ENCODE results near the gene NDRG4. TPM values are rescaled to one million over a fixed set of nuclear protein-coding genes. Genes with fewer than 3 reads are reported as not detected.
"Not testable (repeated sequence)": the region's sequence is repeated elsewhere in the genome, so short reads cannot be mapped to it uniquely, and the experiment has no call there.

NDRG4 gene
- total RNA-seq, 1 experiment from 2014 or later, result 10.7 TPM

DNA sequence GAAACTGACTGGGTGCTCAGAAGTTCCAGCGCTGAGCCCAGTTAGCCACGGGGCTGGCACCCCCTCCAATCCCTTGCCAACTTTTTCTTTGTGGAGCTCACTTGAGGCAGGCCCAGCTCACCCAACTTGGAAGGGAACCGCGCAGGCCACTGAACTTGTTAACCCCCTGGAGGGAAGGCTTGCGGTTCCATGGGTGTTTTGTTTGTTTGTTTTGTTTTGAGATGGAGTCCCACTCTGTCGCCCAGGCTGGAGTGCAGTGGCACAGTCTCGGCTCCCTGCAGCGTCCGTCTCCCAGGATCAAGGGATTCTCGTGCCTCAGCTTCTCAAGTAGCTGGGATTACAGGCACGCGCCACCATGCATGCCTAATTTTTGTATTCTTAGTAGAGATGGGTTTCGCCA is 34.1 kb upstream of the NDRG4 start:
- DNase-seq (ENCODE audit: low read depth), result no peak

DNA sequence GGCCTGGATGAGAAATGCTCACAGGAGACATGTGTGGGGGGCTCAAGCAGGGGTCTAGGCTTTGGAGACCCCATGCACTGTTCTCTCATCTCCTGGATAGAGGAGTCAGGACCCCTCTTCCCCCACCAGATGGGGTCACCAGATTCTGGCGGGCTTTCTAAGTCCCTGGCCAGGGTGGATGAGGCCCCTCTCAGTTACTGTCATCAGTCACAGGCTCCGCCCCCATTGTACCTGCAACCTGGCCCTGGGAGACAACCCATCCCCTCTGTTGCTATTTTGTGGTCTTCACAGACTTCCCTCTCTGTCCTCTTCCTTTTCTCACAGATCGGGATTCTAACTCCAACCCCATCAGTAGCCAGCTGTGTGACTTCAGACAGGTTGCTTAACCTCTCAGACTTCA is 33.5 kb upstream of the NDRG4 start:
- DNase-seq (ENCODE audit: low read depth), result no peak

DNA sequence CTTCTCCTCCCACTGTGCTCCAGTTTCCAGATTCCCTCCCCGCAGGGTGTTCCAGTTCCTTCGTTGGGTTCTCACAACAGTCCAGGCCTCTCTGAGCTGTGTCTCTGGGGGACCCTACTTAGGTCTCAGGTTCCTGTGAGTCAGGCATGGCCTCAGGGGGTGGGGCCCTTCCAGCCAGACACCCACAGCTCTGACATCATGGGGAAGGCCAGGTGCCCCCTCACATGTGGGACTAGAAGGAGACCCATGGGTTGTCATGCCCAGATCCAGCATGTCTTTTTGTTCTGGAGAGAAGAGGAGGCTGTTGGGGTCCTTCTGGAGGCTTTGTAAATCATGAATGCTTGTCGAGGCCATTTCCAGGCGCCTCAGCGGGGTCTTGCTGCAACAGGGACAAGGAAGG is 32.0 kb upstream of the NDRG4 start:
- no peak for DNase-seq (ENCODE audit: low read depth)

DNA sequence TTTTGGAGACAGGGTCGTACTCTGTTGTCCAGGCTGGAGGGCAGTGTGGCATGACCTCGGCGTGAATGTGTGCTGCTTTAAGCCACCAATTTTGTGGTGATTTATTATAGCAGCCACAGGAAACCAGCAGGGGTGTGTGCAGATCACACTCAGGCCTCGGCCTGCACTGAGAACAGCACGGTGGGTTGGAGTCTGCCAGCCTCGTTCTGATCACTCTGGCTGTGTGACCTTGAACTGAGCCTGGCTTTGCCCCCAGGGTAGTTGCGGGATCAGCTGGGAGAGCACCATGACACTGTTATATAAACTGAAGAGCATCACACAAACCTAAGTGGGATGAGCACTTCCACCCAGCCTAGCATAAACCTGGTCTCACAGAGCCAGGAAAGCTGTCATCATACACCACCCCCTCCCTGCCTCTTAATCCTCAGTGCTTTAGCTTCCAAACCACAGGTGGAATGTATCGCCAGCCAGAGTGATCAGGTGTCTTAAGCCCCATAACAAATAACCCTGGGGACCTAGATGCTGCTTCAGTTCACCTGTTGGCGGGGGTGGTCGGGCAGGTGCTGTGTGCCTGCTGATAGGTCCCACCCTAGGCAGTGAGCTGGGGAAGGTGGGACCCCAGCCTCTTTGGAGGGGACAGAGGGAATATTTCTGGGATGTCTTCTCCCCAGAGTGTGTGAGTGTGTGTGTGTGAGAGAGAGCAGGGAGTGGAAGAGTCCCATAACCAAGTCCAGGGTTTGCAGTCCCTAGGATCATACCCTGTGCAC is 28.6 kb upstream of the NDRG4 start:
- no peak for DNase-seq (ENCODE audit: low read depth)

DNA sequence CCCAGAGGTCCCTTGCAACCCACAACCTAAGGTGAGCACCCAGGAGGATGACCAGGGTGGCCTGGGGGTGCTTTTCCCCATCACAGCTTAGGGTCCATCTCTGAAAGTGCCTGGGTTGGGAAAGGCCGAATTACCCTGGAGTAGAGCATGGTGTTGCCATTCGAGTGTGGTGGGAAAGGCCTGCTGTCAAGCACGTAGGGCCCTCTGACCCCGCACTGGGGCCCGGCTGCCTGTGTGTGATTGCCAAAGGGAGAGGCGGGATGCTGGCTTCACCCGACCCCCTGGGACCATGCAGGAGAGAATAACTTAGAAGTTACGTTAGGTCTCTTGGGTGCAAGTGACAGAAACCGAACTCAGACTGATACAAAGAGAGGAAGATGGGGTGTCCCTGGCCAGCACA is 27.7 kb upstream of the NDRG4 start:
- DNase-seq (ENCODE audit: low read depth), result no peak

DNA sequence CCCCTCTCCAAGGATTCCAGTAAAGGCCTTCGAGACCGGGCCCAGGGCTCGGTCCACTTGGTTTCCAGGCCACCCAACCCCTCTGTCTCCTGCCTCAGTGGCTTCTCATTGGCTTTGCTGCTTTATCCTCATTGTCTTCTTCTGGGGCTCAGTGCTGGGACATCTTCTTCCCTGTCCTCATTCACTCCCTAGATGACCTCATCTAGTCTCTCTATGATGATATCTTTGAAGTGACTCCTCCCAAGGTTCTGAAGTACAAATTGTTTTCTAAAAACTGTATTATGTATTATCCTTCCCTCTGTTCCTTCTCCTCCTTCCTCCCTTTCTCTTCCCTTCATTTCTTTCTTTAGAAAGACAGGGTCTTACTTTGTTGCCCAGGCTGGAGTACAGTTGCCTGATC is 27.1 kb upstream of the NDRG4 start:
- DNase-seq (ENCODE audit: low read depth), result no peak

DNA sequence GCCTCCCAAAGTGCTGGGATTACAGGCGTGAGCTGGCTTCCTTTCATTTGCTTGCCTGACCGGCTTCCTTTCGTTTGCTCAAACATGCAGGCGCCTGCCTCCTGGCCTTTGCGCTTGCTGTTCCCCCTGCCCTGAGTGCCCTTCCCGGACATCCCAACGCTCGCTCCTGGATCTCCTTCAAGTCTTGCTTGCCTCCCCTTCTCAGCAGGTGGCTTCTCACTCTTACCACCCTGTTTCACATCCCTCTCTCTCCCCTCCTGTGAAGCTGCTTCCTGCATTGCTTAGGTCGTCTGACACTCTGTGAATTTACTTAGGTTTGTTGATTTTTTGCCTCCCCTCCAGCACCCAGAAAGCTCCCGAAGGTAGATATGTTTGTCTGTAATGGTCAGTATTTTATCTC is 25.6 kb upstream of the NDRG4 start:
- no peak for DNase-seq (ENCODE audit: low read depth)

DNA sequence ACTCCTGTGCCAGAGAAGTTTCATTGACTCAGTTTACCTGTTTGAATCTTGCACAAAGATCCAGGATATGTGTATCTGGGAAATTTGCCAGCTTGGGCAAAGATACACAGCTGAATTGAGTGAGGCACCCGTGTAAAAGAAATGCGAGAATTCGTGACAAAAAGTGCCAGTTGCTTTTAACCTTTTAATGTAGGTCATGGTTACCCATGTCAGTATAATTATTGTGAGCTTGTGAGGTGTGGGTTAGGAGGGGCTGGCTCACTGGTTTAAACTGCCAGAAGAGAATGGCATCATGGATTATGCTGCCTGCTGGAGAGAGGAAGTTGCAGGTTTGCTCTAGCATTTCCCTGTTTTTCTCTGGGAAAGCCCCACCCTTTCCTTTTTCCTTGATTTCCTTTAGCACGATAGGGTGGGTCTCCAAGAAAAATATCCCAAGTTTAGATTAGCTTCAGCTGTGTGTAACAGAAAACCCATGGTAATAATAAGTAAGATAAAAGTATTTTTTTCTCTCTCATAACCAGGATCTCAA is 24.8 kb upstream of the NDRG4 start:
- DNase-seq (ENCODE audit: low read depth), result no peak

DNA sequence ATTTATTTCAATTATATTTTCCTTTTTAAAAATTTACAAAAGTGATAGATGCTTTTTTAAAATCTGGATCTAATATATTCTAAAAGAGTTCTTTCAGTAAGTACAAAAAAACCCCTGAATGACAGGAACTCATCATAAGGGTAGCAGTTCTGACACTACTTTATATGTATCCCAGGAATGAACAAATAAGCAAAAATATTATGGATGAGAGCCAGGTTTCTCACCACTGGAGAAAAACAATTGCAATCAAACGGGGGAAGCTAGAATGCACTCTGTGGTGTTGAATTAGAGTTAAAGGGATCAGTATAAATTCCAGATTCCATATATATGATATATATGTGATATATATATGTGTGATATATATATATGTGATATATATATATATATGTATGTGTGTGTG is 23.2 kb upstream of the NDRG4 start:
- DNase-seq (ENCODE audit: low read depth), result no peak

DNA sequence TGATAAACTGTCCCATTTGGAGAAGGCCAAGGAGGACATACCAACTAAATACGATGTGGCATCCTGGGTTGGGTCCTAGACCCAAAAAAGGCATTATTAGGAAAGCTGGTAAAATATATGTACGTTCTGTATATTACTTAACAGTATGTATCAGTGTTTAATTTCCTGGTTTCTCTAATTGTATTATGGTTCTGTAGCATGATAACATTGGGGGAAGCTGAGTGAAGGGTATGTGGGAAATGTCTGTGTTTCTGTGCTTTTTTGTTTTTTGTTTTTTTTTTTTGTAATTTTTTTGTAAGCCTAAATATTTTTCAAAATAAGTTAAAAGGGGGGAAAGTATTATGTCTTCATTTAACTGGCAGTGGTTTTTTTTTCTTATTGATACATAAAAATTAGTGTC is 21.5 kb upstream of the NDRG4 start:
- DNase-seq (ENCODE audit: low read depth), result no peak

DNA sequence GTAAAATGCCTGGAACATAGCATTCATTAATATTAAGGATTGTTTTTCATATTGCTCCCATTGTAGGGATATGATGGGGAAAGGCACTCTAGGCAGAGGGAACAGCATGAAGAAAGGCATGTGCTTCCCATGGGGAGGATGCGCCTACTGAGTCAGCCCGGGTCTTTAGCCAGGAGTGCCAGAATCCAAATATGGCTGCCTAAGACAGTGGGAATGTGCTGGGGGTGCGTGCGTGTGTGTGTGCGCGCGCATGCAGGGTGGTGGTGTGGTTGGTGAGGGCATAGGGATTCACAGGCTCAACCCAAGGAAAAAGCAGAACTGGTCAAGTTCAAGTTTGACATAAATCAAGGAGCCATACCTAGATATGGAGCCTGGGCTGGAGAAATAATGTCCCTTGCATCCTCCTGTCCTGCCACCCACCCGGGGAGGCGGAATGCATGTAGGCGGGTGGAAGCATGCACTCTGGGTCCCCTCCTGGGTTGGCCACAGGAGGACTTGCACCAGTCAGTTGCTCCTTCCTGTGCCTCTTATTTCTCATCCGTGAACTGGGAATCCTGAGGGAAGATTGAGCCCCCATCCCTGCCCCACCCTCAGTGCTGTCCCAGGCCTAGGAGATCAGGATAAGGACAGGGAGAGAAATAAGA is 18.6 kb upstream of the NDRG4 start:
- DNase-seq (ENCODE audit: low read depth), result no peak

DNA sequence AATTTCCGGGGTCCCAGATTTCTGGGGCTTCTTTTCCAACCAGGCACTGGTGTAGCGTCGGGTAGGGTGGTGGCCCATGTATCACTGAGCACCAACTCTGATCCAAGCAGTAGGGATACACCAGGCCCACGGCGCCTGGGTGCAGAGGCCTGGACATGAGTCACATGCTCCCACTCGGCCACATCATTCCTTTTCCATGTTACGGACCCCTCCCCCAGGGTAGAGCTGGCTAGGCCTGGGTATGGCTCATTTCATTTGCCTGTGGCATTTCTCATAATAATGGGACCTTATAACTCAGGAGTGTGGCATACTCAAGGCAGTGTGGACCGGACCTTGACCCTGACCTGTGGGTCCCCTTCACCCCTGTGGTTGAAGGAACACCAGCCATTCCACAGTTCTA is 18.0 kb upstream of the NDRG4 start:
- no peak for DNase-seq (ENCODE audit: low read depth)

DNA sequence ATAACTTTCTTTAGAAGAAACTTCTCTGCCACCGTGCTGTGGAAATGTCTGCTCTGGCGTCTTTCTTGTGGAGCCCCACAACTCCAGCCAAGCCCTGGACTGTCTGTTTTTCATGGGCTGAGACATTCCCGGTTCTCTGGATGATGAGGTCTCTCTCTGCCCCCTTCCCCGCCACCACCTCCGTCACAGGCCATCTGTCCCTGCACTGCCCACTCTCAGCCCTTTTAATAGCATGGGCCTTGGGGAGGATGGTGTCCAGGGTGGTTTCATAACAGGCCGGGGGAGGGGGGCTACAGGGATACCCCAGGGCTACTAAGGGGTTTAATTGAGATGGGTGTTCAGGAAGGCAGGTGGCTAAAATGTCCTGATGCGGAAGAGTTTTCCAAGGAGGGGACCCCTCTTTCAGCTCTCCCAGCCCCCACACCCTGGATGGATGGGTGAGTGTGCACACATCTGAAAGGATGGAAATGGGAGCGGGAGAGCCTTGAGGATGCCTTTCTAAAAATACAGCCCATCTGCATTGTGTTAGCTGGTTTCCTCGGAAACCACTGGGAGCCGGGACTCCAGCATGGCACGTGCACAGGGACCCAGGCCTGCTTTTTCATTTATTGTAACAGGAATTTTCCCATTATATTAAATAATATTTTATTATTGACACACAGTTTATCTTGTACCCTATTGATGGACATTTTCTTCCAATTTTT is 14.6 kb upstream of the NDRG4 start:
- DNase-seq (ENCODE audit: low read depth), result no peak

DNA sequence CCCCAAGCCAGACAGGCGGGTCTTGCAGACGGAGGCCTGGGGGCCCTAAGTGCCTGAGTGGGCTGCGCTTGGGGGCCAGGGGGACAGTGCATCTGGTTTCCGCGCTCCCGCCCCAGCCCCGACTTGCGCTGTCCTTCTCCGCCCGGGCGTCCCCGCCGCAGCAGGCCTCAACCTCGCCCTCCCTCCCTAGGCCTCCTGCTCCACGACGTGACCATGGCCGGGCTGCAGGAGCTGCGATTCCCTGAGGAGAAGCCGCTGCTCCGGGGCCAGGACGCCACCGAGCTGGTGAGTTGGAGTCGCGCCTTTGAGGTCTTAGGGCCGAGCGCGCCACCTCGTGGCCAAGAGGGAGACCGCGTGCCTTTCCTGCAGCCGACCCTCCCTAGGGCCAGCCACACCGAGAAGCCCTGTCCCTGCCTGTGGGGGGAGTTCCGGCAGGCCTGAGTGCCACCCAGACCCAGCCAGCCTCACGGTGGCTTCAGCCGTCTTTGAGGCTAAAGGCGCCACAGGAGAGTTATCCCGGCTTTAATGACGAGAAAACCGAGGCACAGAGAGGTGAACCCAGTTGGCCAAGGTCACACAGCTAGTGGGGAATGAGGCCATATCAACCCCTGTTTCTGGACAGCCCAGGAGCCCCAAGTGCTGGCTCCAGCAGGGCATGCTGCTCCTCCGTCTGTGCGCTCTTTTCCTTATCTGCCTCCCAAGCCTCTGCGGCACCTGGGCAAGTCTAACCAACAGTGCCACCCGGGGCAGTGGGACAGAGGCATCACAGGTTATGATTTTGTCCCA is 12.2 kb upstream of the NDRG4 start:
- peak; percentile 61 for DNase-seq (ENCODE audit: low read depth)

DNA sequence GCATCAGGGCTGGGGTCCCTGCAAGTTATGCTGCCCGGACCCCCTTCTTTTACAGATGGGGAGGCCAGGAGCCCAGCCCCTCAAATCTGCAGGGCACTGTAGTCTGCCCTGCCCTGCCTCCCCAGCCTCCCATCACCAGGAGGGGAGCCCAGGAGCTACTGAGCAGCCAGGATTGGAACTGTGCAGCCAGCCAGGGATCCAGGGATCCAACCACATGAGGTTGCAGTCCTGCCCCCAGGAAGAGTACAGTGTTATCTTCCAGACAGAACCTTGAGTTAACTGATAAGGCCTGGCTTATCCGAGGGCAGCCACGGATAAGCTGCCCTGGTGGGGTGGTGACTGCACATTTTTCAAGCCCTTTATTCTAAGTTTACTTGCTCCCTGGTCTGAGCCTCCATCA is 11.4 kb upstream of the NDRG4 start:
- DNase-seq (ENCODE audit: low read depth), result no peak

DNA sequence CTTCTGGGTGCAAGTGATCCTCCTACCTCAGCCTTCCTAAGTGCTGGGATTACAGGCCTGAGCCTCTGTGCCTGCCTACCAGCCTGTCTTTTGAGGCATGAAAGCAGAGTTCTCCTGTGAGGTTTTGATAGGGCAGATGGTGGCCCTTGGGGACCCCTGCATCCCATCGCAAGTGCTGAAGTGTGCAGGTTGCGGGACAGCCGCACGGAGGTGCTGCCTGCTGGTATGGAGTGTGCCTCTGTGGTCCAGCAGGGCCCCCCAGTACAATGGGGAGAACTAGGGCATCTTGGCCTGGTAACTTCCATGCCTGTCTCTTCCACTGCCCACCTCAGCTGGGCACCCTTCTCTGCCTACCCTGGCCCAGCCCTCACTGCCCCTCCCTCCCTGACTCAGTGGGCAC is 9.9 kb upstream of the NDRG4 start:
- no peak for DNase-seq (ENCODE audit: low read depth)

DNA sequence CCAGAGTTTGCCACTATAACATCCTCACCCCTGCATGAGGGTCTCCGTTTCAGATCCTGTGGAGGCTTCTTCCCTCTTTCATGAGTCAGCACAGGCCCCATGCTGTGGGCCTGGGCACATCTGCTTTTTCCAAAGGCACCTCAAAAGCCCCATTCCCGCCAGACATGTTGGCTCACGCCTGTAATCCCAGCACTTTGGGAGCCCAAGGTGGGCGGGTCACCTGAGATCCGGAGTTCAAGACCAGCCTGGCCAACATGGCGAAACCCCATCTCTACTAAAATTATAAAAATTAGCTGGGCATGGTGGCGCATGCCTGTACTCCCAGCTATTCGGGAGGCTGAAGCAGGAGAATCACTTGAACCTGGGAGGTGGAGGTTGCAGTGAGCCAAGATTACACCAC is 9.4 kb upstream of the NDRG4 start:
- DNase-seq (ENCODE audit: low read depth), result not testable (repeated sequence)

DNA sequence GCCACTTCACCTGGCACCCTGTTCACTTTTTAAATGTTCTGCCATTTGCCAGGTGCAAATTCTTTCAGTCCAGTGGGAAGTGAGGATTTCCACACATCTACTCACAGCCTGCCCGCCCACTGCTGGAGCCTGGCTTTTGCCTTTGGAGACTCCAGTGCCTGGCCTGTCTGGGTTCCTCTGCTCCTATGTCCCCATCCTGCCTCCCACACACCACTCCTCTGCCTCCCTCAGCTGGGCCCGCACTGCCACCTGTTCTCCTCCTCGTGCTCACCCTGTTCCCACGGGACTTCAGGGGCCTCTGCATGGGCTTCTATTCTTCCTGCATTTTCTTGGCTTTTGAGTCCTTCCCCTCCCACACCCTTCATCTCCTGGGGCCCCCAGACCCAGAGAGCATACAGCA is 7.9 kb upstream of the NDRG4 start:
- peak; percentile 33 for DNase-seq (ENCODE audit: low read depth)

DNA sequence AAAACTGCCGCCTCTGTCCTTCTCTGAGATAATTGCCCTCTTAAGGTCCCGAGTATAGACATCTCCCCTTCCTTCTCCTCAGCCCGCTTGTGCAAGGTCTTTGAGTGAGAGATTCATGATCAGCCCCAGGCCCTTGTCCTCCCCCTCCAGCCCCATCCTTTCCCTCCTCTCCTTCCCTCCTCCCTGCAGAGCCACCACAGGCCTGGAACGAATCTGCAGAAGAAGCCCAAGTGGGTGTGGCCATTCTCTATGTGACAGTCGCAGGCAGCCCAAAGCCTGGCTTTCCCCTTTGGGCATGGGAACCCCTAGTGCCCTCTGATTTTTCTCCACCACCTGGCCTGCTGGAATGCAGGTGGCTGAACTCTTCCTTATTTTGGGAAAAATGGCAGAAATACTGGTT is 7.2 kb upstream of the NDRG4 start:
- DNase-seq (ENCODE audit: low read depth), result no peak

DNA sequence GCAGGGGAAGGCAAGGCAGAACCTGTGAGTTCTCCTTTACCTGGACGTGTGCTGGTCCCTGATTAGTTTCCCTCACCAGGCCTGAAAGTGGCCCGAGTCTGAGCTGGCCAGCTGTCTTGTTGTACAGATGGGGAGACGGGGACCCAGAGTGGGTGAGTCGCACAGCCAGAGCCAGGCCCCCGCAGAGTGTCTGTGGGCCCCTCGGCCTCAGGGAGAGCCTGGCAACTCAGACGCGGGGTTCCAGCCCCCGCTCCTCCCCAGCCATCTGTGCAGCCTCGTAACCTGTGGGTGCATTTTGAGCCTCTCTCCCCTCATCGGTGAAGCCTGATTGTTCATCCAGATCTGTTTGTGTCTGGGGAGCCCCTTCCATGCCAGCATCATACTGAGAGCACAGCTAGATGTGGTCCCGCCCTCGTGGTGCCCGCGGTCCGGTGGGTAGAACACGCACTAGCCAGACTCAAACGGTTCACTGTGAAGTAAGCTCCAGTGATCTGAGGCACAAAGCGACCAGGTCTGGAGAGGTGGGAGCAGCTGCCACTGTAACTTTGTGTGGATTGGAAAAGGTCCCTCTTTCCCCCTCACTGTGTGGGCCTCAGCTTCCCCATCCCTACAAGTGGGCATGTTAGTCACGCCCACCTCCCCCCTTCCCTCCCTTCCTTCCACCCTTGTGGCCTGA is 6.0 kb upstream of the NDRG4 start:
- no peak for DNase-seq (ENCODE audit: low read depth)

DNA sequence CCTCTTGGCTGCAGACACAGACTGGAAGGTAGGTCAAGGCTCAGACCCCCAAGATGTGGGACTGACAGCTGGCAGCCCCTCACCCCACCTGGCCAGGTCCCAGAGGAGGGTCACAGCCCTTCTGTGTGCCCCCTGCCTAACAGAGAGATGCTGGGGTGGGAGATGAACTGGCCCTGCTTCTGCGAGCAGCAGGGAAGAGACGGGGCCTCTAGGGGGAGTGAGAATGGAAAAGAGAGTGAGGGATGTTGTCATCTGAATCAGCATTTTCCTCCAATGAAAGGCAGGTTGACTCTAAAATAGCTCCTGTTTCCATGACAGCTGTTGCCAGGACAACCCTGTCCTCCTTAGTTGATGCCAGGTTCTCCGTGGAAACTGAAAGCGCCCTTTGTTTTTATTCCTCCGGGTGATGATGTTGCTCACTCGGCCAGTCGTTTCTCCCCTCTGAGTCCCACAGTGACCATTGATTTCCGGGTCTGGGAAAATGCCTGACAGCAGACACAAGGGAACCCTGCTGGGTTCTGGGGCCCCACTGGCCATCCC is 4.9 kb upstream of the NDRG4 start:
- DNase-seq (ENCODE audit: low read depth), result peak; percentile 97
